GM21390 (cell line): ENCODE results near the gene TADA3.

Experiments
- ATAC-seq: cut with Tn5 transposase; IDR thresholded peaks from one replicate; pipeline ENCODE4 v1.9.1; 2021; ENCODE audit not compliant: unreplicated experiment

The TADA3 gene

DNA sequence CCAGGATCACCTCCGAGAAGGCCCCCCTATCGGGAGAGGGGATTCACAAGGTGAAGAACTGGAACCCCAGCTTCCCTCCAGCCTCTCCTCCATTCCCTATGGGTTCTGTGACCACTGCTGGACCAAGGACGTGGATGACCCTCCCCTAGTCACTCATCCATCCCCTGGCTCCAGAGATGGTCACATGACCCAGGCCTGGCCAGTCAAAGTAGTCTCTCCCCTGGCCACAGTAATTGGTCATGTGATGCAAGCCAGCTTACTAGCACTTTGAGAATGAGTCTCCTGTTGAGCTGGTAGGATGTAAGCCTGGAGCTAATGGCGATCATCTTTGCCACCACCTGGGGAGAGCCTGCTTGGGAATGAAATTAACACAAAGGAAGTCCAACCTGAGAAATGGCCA, 26.4 kb downstream of the TADA3 start:
- ATAC-seq, result no peak

DNA sequence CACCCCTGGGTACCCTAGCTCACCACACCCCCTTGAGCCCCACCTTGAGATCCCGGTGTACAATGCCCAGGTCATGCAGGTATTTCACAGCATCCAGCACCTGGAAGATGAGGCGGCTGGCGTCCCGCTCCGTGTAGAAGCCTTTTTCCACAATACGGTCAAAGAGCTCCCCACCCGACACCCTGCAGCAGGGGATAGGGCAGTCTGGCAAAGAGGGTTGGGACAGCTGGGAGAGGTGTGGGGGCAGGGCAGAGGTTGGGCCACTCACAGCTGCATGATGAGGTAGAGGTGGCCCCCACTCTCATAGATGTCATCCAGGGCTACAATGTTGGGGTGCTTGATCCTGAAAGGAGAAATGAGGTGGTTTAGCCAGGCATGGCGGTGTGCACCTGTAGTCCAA, 29.4 kb downstream of the TADA3 start:
- ATAC-seq, result no peak

DNA sequence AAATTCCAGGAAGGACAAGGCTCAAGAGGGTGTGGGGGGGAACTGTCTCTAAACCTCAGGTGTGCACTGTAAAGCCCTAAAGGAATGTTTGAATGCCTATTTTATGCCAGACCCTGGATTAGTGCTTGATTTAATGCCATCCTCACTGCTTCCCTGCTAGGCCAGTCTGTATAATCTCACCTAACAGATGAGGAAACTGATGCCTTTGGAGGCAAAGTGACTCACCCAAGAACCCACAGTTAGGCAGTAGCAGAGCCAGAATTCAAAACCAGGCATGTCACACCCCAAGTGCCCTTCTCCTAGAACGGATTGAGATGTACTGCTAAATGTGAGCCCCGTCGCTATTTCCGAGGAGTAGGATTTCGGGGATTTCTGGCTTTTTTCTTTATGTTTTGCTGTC, 30.4 kb downstream of the TADA3 start:
- ATAC-seq, result no peak

DNA sequence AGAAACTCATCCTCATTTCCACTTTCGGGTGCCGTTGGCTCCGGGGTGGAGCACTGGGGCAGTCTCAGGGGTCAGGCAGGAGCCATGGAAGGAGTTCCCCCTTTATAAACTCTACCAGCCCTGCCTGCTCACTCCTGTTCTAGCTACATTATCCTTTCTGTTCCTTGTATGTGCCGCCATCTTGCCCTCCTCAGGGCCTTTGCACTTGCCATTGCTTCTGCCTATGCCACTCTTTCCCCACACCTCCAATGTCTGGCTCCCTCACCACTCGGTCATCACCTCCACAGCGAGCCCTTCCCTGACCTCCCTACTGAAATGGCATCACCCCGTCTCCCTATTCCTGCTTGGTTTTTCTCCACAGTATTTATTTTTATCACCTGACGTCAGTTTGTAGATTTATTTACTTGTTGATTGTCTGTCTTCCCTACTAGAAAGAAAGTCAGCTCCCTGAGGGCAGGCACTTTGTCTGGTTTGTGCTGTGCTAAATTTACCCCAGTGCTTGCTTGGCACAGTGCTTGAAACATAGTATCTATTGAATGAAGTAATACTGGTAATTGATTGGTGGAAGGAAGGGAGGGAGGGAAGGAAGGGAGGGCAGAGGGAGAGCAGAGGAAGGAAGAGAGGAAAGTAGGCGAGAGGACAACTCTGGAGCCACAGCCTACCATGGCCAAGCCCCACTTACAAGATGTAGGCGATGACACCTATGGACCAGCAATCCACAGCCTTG, 31.3 kb downstream of the TADA3 start:
- ATAC-seq, result no peak

DNA sequence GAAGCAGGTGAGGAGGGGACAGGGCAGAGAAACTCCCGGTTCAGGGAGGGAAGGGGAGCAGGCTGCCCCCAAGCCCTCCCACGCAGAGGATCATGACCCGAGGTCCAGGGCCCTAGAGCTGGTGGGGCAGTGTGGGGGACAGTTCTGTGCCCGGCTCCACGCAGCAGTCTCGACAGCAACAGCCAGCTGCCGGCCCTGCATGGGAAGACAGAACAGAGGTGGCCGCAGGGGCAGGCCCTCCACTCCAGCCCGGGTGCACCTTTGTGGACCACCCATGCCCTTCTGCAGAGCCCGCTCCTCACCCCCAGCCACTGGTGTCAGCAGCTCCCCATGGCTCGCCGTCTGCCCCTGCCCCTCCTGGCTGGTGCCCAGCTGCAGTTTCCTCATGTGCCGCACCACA, 34.8 kb downstream of the TADA3 start:
- no peak for ATAC-seq

DNA sequence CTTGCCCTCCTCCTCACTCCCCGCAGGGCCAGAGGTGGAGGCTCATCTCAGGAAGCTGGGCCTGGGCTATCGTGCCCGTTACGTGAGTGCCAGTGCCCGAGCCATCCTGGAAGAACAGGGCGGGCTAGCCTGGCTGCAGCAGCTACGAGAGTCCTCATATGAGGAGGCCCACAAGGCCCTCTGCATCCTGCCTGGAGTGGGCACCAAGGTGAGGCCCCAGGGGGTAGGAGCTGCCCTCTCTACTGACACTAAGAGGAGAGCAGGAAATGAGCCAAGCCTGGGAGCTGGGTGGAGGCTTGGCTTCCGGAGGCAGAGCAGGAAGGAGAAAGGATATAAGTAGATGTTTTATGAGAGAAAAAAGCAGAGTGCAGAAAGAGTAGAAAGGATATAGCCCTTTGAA, 37.6 kb downstream of the TADA3 start:
- ATAC-seq, result no peak

DNA sequence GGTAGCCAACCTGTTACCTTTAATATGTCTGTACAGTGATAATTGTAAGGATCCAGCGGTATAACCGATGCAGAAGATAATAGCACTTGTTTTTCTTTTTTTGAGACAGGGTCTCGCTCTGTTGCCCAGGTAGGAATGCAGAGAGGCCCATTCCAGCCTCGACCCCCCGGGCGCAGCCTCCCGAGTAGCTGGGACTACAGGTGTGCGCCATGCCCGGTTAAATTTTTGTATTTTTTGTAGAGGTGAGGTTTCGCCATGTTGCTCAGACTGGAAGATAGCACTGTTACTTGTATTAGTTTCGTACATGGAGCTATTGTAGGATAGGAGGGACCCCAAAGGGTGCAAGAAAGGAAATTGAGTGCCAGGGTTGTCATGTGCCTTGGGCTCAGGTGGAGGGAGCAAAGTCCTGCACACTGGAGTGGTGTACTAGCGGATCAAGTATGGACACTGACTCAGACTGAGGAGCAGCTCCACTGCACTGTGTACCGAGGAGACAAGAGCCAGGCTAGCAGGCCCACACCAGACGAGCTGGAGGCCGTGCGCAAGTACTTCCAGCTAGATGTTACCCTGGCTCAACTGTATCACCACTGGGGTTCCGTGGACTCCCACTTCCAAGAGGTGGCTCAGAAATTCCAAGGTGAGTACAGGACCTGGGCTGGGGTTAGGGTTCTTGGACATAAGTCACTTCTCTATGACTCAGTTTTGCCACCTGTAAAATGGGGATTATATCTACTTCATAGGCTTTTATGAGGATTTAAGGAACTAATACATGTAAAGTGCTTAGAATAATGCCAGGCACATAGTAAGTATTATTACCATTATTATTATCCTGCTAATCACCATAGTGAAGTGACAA, 41.5 kb downstream of the TADA3 start:
- ATAC-seq, result no peak

DNA sequence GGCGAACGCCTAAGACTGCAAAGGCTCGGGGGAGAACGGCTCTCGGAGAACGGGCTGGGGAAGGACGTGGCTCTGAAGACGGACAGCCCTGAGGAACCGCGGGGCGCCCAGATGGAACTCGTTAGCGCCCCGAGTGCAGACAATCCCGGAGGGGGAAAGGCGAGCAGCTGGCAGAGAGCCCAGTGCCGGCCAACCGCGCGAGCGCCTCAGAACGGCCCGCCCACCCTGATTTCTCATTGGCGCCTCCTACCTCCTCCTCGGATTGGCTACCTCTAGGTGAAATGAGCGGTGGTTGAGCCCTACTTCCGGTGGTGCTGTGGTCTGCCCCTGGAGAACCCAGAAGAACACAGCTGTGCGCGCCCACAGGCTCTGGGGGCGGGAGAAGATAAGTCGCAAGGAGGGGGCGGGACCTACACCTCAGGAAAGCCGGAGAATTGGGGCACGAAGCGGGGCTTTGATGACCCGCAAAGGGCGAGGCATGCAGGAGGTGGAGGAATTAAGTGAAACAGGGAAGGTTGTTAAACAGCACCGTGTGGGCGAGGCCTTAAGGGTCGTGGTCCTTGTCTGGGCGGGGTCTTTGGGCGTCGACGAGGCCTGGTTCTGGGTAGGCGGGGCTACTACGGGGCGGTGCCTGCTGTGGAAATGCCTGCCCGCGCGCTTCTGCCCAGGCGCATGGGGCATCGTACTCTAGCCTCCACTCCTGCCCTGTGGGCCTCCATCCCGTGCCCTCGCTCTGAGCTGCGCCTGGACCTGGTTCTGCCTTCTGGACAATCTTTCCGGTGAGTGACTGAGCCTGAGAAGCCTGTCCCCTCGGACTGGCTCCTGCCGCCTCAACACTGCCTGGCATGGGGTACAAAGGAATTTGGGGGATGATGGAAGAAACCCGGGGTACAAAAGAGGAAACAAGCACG, 42.4 kb downstream of the TADA3 start, which contains the start of gene OGG1:
Gene OGG1 (plus strand): TSS at position 308 of the 911 bp plus-strand sequence. CDS start 335 bp downstream, at position 643.
- ATAC-seq, result peak; percentile 93

DNA sequence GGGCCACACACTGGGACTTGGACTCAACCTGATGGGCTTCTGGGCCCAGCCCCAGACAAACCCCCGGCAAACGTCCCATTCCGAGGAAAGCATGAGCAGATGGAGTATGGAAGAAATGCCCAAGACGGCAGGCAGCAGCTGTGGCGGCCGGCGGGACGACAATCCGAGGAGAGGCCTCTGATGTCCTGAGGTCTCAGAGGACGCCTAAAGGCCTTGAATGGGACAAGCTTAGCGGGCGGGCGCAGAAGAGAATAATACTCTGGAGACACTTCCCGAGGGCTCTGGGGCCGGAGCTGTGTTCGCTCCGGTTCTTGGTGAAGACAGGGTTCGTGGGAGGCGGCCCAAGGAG, 43.0 kb downstream of the TADA3 start:
- no peak for ATAC-seq

DNA sequence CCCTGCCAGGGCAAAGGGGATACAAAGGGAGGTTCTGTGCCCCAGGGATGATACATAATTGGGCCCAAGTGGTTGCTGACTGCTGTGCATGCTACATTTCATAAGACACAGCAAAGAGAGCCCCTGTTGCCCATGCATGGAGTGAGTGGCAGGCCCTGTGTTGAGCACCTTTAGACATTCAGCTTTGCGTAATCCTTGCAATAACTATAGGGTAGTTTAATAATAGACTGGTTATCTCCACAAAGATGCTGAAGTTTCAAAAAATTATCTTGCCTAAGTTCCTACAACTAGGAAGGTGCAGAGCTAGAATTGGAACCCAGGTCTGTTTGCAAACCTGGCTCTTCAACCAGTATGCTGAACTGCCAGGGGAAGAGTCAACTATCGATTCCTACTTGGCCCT, 44.2 kb downstream of the TADA3 start:
- no peak for ATAC-seq

DNA sequence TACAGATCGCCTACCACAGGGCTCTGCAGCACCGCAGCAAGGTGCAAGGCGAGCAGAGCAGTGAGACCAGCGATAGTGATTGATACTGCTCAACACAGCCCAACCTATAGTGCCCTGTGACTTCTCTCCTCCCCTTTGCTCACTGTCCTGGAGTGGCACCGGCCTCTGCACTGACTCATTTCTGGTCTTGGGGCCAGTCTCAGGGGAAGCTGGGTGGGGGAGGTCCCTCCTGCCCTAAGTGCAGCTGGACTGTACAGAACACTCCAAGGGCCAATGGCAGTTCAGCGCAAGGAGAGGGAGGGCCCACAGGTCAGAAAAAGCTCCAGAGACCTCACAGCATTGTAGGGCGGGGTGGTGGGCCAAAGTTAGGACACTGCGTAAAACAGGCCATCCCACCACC, 45.0 kb downstream of the TADA3 start:
- ATAC-seq, result no peak

DNA sequence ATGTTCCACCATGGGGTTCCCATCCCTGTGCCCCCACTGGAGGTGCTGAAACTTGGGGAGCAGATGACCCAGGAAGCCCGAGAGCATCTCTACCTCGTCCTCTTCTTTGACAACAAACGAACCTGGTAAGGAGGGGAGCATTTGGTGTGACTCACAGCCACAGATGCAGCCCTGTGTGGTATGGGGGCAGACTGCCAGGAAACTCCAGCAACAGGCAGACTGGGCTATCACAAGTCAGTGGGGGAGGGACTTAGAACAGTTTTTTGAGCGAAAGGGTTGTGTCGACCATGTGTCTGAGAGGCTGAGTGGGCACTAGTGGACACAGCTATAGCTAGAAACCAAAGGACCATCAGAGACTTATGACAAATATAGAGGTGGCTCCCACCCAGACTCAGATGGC, 45.9 kb downstream of the TADA3 start:
- no peak for ATAC-seq

DNA sequence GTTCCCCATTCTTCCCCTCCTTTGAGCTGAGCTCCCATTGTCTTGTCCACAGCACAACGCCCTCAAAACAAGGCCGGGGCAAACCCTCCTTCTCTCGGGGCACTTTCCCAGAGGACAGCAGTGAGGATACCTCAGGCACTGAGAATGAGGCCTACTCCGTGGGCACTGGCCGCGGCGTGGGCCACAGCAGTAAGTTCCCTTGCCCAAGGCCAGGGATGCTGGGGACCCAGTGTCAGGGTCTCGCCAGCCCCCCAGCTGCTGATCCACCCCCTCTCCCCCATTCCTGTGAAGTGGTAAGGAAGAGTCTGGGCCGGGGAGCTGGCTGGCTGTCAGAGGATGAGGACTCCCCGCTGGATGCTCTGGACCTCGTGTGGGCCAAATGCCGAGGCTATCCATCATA, 46.8 kb downstream of the TADA3 start:
- no peak for ATAC-seq

DNA sequence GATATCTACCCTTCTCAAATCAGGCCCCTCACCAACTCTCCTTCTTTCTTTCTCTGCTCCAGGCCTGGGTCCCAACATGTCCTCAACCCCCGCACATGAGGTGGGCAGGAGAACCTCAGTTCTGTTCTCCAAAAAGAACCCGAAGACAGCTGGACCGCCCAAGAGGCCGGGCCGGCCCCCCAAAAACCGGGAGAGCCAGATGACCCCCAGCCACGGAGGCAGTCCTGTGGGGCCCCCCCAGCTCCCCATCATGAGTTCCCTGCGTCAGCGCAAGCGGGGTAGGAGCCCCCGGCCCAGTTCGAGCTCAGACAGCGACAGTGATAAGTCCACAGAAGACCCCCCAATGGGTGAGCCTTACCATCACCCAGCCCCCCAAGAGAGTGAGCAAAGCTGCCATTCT, 48.1 kb downstream of the TADA3 start:
- ATAC-seq, result no peak

DNA sequence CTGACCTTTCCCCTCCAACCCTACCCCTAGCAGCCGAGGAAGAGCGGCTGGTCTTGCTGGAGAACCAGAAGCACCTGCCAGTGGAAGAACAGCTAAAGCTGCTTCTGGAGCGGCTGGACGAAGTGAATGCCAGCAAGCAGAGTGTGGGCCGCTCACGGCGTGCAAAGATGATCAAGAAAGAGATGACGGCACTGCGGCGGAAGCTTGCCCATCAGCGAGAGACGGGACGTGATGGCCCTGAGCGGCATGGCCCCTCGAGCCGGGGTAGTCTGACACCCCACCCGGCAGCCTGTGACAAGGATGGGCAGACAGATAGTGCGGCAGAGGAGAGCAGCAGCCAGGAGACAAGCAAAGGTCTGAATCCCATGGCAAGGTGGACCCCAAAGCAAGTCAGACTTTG, 48.7 kb downstream of the TADA3 start:
- no peak for ATAC-seq

DNA sequence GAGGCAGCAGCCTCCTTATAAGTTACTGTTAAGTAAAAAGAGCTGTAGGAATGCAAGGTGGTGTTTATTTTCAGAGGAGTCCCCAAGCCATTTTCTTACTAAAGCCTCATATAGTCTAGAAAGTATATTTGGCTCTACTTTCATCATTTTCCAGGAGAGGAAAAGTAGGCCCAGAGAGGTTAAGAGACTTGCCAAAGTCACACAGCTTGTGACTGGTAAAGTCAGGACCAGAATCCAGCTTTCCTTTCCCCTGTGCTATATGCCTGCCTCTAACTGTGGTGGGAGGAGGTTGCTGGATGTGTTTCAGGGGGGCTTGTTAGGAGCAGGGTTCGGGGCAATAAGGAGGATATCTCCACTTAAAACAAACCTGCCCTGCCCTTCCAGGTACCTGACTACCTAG, 49.7 kb downstream of the TADA3 start:
- ATAC-seq, result no peak

DNA sequence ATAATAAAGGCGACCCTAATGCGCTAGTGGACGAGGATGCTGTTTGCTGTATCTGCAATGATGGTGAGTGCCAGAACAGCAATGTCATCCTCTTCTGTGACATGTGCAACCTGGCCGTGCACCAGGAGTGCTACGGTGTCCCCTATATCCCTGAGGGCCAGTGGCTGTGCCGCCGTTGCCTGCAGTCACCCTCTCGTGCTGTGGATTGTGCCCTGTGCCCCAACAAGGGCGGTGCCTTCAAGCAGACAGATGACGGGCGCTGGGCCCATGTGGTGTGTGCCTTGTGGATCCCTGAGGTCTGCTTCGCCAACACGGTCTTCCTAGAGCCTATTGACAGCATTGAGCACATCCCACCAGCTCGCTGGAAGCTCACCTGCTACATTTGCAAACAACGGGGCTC, 53.1 kb downstream of the TADA3 start:
- ATAC-seq, result no peak

DNA sequence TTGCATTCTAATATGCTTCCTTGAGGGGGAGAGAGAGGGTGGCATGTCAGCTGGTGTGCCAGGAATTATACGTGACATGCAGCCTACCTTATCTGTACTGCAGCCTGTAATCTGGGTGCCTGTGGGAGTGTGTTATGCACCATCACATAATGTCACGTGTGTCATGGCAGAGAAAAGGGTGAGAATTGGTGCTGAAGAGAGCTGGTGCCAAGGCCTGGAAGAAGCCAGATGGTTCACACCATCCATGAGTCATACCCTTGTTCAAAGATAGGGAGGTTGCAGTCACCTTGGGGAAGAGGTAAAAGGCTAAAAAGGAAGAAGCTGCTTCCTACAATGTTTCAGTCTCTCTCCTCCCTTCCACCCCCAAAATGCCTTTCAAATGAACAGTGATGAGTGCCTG, 55.4 kb downstream of the TADA3 start:
- ATAC-seq, result no peak

DNA sequence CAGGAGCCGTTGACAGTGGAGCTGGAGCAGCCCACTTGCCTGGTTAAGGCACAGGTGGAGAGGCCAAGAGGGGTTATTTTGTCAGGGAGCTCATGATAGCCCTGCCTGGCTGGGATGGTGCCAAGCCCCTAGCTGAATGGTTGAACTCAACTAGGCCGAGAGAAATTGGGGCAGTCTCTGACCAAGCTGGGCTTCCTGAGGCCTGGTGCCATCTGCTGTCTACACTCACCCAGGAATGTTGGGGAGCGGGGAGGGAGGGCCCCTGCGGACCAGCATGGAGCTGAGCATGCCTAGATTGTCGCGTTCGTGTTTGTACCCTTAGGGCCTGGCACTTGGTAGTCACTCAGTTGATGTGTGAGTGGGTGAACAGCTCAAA, 59.5 kb downstream of the TADA3 start:
- ATAC-seq, result no peak

DNA sequence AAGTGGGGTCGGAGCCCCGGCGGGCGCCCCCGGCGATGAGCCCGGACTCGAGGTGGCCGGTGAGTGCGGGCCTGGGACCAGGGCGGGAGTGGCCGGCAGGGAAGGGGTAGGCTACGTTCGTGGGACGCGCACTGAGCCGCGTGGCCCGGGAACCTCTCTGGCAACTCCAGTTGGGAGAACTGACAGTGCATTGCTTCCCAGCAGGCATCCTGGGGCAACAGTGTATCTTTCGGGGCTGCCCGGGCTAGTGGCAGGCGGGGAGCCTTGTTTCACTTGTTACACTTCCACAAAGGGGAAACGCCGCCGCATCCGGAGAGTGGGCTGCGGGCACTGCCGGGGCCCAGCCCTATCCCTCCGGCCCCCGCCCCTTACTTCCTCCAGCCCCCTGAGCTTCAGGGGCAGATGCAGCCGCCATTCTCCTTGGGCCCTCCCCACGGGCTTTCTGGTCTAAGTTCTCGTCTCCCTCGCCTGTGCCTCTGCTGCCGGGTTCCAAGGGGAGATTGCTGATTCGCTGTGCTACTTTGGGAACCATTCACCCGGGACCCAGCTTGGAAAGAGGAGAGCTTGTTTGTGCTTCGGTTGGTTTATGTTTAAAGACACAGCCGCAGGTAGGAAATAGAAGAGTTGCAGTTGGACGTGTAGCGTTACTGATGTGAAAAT, 60.1 kb downstream of the TADA3 start:
- ATAC-seq, result no peak
